SU-DHL-6 (cell line): ENCODE data around the gene MGME1.

ENCODE experiments used
- CTCF ChIP-seq: fragments of 200-600 bp; sonication (generic); IDR thresholded peaks from one replicate; pipeline ENCODE4 v1.5.1; 2017; ENCODE audit warnings: antibody characterized with exemption, mild to moderate bottlenecking, low read length, moderate library complexity; ENCODE audit not compliant: insufficient read depth, poor library complexity, severe bottlenecking
- EZH2phosphoT487 ChIP-seq: fragments of 200-600 bp; sonication (generic), shearing (Covaris generic); conservative IDR thresholded peaks from 2 replicates; pipeline ENCODE4 v1.6.1; 2018; ENCODE audit warnings: mild to moderate bottlenecking, antibody characterized with exemption, low read length, moderate library complexity, mixed read lengths

- TF ChIP-seq CTCF (no peak), EZH2phosphoT487 (no peak)
These were observed 49.7 kb upstream of the MGME1 start for GRCh38 chr20:17919149-17919548.
